Activated CD4-positive, alpha-beta T cell treated with anti-CD3 and anti-CD28 coated beads, Interleukin-2, amount 50 U/mL, for 1 hour (primary cell): ENCODE results near the gene RFC2.

Experiments used
- DNase-seq: peaks from one replicate; pipeline ENCODE4 v3.0.0-alpha.2; 2020

The RFC2 gene

GRCh38 chr7:74185636-74186035 is 68.6 kb downstream of the RFC2 start:
- DNase-seq, result no peak

- no peak for DNase-seq
Measured at GRCh38 chr7:74185016-74185415, 69.2 kb downstream of the RFC2 start.

- DNase-seq, result no peak
Measured at GRCh38 chr7:74183653-74184450, 70.3 kb downstream of the RFC2 start.

GRCh38 chr7:74183142-74183541 is 71.1 kb downstream of the RFC2 start:
- DNase-seq, result no peak

- no peak for DNase-seq
Measured at GRCh38 chr7:74182453-74183090, 71.6 kb downstream of the RFC2 start.

- no peak for DNase-seq
Measured at GRCh38 chr7:74181821-74182220, 72.4 kb downstream of the RFC2 start.
